Ovary (tissue), 9 donors: ENCODE data around the gene TXNDC11. TPM values are rescaled to one million over a fixed set of nuclear protein-coding genes. Genes with fewer than 3 reads are reported as not detected.

Experiments used
- DNase-seq, 5 donors: peaks; one replicate each; pipeline ENCODE4 v3.0.0-alpha.2; 2019 to 2020
- H3K27ac ChIP-seq, 2 donors: fragments of 200-600 bp; one replicate each; pipeline versions ENCODE4 v1.5.1 to v1.8.0; 2019 to 2022
- H3K27me3 ChIP-seq: fragments of 200-600 bp; one replicate; pipeline ENCODE4 v1.8.0; 2022
- H3K36me3 ChIP-seq: fragments of 200-600 bp; sonication (generic); one replicate; pipeline ENCODE4 v1.5.1; 2019
- H3K4me1 ChIP-seq: one replicate; pipeline ENCODE4 v1.8.1; 2013; ENCODE audit warnings: mild to moderate bottlenecking, moderate library complexity; ENCODE audit not compliant: insufficient read depth
- H3K4me3 ChIP-seq: fragments of 200-600 bp; sonication (generic); one replicate; pipeline ENCODE4 v1.5.1; 2017
- H3K9me3 ChIP-seq, 2 donors: fragments of 200-600 bp in 1 of 2; sonication (generic) in 1 of 2; one replicate each; pipeline versions ENCODE4 v1.5.1 to v1.8.1; 2013 to 2019; ENCODE audit warnings: mild to moderate bottlenecking in 1 of 2, moderate library complexity in 1 of 2
- EP300 ChIP-seq: sonication (generic); formaldehyde crosslinking; IDR thresholded peaks from one replicate; pipeline ENCODE4 v1.6.1; 2017; ENCODE audit warnings: antibody characterized with exemption
- POLR2A ChIP-seq: fragments of 450-650 bp; IDR thresholded peaks from one replicate; pipeline ENCODE4 v1.6.1; 2017; ENCODE audit warnings: antibody characterized with exemption, mild to moderate bottlenecking, moderate library complexity
- WGBS, 3 donors: extraction: QIAGEN DNeasy Blood & Tissue Kit in 1 of 3; methylation state at CpG; one replicate each; pipeline versions ENCODE4 v1.1.5 to v1.1.7; 2013 to 2017; 5-methylcytosine and 5-hydroxymethylcytosine counted together
- intact Hi-C, 4 donors: fragments of 100-400 bp; cut with DNase I; formaldehyde crosslinking; loops; one replicate each; pipeline versions ENCODE4 v1.11.0 to v1.15.1; 2022 to 2023
- polyA plus RNA-seq, 2 donors: library from polyadenylated mRNA; stranded (reverse); fragments of 200-250 nt in 1 of 2; fragments of 350-450 nt in 1 of 2; fragmentation: Illumina TruSeq in 1 of 2; extraction: RNeasy Lipid Tissue Mini Kit (QIAGEN cat#74804) in 1 of 2; gene quantifications; one replicate each; pipeline ENCODE4 v1.2.3, GENCODE V29; 2013 to 2014
- total RNA-seq, 7 donors: library from RNA; depleted of rRNA in 2 of 7; stranded (reverse); fragments of >200 nt in 2 of 7; fragmentation: NEBNext Ultra II Directional in 3 of 7; extraction: Animal tissue kit (Norgen Biotek cat#: 25700) in 3 of 7; gene quantifications; one replicate each; pipeline versions ENCODE4 v1.1.0 to v1.2.4, GENCODE V29; 2016 to 2023
- TF ChIP-seq, protein P1 (sequence below), 3 donors: fragments of 450-650 bp in 2 of 3; fragments of 200-600 bp in 1 of 3; IDR thresholded peaks; one replicate each; pipeline versions ENCODE4 v1.5.1 to v1.8.0; 2016 to 2022; ENCODE audit warnings: antibody characterized with exemption in 3 of 3, mild to moderate bottlenecking in 1 of 3
- donor health status: DM: no; HTN: no; CAD: no; lungs with moderate emphysema.
- donor health status: DM: no; HTN: no; CAD: no.
- donor health status: Bipolar disorder and iron deficiency.
- donor health status: DM: yes; HTN: yes; CAD: no.
- donor health status: DM: no; HTN: no; CAD: no.
- donor health status: DM: yes; HTN: yes; CAD: no.

Gene TXNDC11
- total and polyA plus RNA-seq, 9 donors: 32.3 to 48.6 (median 39.3) TPM

DNA sequence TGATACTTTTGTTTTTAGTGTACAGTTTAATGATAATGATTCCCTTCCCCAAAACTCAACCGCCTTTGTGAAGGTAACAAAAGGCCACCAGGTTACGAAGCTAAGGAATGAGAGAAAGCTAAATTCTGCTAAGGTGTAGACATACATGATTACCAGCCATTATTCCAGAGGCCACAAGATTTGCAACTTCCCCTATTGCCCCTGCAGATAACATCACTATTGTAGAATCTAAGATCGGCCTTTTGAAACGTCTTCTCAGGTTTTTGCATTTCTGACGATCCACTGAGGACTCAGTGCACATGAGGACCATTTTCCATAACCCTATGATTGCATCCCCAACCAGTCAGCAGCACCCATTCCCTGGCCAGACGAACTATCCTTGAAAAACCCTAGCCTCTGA is 108.3 kb downstream of the TXNDC11 start:
- H3K4me3 ChIP-seq: no peak overlapping the region
- no peaks in the 10 kb centered on the region for H3K27me3 ChIP-seq
- H3K27ac ChIP-seq: no peak overlapping the region
- H3K4me1 ChIP-seq: peaks cover 13% of the 10 kb centered on the region
- H3K36me3 ChIP-seq: no peaks in the 10 kb centered on the region
- DNase-seq: no peak
- intact Hi-C loops: loop anchor here in 2 of 4 donors (5.0 to 10.0 kb wide), 3 partner anchors 47 to 670 kb away; partner anchors contain the start of gene LITAF (in 1 of the 2)
- WGBS, 3 donors: 88 to 90% (median 89%) methylated on average over 6 of the region's 6 CpGs
- no peak for TF ChIP-seq POLR2A
- TF ChIP-seq, protein P1, sequence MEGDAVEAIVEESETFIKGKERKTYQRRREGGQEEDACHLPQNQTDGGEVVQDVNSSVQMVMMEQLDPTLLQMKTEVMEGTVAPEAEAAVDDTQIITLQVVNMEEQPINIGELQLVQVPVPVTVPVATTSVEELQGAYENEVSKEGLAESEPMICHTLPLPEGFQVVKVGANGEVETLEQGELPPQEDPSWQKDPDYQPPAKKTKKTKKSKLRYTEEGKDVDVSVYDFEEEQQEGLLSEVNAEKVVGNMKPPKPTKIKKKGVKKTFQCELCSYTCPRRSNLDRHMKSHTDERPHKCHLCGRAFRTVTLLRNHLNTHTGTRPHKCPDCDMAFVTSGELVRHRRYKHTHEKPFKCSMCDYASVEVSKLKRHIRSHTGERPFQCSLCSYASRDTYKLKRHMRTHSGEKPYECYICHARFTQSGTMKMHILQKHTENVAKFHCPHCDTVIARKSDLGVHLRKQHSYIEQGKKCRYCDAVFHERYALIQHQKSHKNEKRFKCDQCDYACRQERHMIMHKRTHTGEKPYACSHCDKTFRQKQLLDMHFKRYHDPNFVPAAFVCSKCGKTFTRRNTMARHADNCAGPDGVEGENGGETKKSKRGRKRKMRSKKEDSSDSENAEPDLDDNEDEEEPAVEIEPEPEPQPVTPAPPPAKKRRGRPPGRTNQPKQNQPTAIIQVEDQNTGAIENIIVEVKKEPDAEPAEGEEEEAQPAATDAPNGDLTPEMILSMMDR (IDR thresholded peaks at IDR 0.05): no peak
- TF ChIP-seq EP300: no peak
- no peaks in the 10 kb centered on the region for H3K9me3 ChIP-seq

DNA sequence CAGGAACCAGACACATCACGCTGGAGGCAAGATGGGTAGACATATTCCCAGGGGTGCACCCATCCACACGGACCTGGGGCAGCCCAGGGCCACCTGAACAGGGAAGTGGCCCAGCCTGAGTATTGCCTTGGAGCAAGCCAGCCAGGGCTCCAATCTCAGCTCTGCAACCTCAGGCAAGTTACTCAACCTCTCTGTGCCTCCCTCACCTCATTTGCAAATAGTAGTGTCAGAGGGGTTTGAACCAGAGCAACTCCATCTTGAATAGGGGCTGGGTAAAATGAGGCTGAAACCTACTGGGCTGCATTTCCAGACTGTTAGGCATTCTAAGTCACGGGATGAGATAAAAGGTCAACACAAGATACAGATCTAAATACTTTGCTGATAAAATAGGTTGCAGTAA is 109.5 kb downstream of the TXNDC11 start:
- no peaks in the 10 kb centered on the region for H3K27me3 ChIP-seq
- intact Hi-C loops: loop anchor here in 2 of 4 donors (5.0 to 10.0 kb wide), 3 partner anchors 46 to 668 kb away; partner anchors contain the start of gene LITAF (in 1 of the 2)
- DNase-seq: no peak
- H3K4me3 ChIP-seq: no peak overlapping the region
- H3K27ac ChIP-seq: peak overlapping the region; percentile 65 to 74
- H3K9me3 ChIP-seq: no peaks in the 10 kb centered on the region
- H3K36me3 ChIP-seq: no peaks in the 10 kb centered on the region
- TF ChIP-seq, protein P1 (IDR thresholded peaks at IDR 0.05): no peak
- TF ChIP-seq EP300: no peak
- peaks cover 13% of the 10 kb centered on the region for H3K4me1 ChIP-seq
- 66 to 86% (median 73%) methylated on average over 3 of the region's 3 CpGs for WGBS, 3 donors

DNA sequence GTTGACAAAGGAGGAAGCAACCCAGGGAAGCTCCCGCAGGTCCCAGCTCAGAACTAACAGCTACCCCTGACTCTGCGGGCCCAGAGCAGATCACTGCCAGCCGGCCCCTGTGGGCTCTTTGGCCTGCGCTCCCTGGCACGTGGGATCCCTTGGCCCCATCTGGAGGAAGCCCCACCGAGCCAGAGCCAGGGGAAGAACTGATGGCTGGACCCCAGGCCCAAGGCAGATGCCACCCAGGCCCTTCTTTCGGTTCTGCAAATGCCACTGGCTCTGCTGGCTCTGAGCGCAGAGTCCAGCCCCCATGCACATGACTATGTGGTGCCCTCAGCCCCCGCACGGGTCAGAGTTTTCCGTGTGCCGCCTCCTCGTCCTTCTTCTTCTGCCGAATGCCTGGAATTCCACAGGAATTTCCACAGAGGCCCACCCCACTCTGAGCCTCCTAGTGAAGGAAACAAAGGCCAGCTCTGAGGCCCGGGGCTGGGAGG is 110.2 kb downstream of the TXNDC11 start:
- Histone ChIP-seq H3K9me3 (no peaks in the 10 kb centered on the region), H3K27me3 (no peaks in the 10 kb centered on the region), H3K27ac (peak overlapping the region; percentile 65 to 74), H3K36me3 (no peaks in the 10 kb centered on the region), H3K4me3 (no peak overlapping the region), H3K4me1 (peaks cover 13% of the 10 kb centered on the region)
- TF ChIP-seq EP300: no peak
- no peak for TF ChIP-seq POLR2A
- TF ChIP-seq, protein P1 (IDR thresholded peaks at IDR 0.05): no peak
- WGBS, 3 donors: 10 to 12% (median 11%) methylated on average over 14 to 15 of the region's 15 CpGs
- peak; percentile 75 to 87 (median 77) for DNase-seq
- intact Hi-C loops: loop anchor here in 2 of 4 donors (5.0 to 10.0 kb wide), 3 partner anchors 45 to 668 kb away; partner anchors contain the start of gene LITAF (in 1 of the 2)

DNA sequence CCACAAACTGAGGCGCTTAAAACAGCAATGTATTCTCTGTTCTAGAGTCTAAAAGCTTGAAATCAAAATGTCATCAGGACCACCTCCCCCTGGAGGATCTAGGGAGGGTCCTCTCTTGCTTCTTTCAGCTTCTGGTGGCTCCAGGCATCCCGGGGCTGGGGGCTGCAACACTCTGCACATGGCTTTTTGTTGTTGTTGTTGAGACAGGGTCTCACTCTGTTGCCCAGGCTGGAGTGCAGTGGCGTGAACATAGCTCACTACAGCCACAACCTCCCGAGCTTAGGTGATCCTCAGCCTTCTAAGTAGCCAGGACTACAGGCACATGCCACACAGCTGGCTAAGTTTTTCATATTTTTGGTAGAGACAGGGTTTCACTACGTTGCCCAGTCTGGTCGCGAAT is 111.4 kb downstream of the TXNDC11 start:
- no peak for DNase-seq
- Histone ChIP-seq H3K36me3 (no peaks in the 10 kb centered on the region), H3K4me3 (no peak overlapping the region), H3K27ac (no peak overlapping the region), H3K9me3 (no peaks in the 10 kb centered on the region), H3K27me3 (no peaks in the 10 kb centered on the region), H3K4me1 (peaks cover 13% of the 10 kb centered on the region)
- TF ChIP-seq POLR2A: no peak
- TF ChIP-seq, protein P1 (IDR thresholded peaks at IDR 0.05): no peak
- TF ChIP-seq EP300: no peak
- intact Hi-C loops: loop anchor here in 2 of 4 donors (5.0 to 10.0 kb wide), 3 partner anchors 44 to 666 kb away; partner anchors contain the start of gene LITAF (in 1 of the 2)
- WGBS, 3 donors: 92 to 98% (median 94%) methylated on average over 7 of the region's 7 CpGs
